Smooth muscle cell of the brain vasculature (primary cell): ENCODE measurements around the gene WNT7A.
"Not testable (repeated sequence)": the region's sequence is repeated elsewhere in the genome, so short reads cannot be mapped to it uniquely, and the experiment has no call there.

Source experiments
- DNase-seq: peaks from one replicate; pipeline ENCODE4 v3.0.0-alpha.2; 2012; ENCODE audit warnings: low read depth, low spot score

The WNT7A gene

DNA sequence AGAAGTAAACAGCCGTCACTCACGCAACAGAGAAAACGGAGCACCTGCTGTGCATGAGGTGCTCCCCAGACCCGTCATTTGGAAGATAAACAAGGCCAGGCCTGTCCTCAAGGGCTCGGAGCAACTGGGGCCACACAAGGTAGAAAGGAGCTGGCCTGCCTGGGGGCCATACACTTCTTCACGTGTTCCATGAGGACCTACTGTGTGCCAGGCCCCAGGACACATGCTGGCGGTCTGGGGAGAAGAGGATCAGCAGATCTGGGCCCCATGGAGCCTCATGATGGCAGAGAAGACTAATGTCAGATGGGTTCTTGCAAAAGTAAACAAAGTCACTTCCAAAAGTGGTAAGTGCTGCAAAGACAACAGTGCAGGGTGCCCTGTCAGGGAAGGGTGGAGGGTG lies 14.3 kb downstream of the WNT7A start:
- no peak for DNase-seq

DNA sequence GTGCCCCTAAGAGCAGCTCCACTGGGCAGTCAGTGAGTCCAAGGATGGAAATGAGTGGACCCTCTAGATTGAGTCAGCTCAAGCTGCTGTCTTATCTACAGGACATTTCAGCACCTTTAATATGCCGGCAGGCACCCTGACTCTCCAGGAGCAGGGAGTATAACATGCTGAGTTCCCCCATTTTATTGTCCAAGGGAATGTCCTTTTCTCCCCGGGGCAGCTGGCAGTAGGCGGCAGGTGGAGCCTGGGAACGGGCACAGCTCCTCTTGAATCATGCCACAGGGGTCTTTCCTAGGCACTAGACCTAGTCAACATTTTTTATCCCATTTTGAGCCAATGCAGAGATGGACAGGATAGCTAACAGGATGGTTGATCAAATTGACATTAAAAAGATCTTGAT lies 14.8 kb downstream of the WNT7A start:
- no peak for DNase-seq

DNA sequence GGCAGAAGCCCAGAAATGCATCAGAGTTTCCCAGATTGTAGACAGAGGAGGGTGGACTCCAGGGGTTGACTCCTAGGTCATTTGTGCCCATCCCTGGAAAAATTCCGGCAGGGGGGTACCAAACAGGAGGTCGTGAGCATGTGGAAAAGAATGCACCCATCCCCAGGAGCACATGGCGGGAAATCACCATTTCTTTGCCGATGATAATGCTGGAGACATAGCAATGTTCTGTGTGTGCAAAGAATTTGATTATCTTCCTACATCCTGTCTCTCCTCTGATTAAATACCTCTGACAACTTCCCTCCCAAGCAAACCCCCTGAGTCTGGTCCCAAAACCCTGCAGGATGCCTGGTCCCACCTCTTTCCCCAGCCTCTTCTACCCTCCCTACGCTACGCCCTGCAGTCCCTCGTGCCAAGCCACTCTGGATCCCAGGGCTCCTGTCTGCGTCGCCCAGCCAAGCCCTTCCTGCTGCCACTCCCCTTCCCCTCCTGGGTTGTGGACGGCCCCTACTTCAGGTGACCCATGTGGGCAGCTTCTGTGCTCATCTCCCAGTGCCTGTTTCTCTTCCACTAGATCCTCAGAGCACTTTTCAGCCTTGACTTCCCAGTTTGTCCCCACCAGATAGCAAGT lies 15.8 kb downstream of the WNT7A start:
- no peak for DNase-seq

DNA sequence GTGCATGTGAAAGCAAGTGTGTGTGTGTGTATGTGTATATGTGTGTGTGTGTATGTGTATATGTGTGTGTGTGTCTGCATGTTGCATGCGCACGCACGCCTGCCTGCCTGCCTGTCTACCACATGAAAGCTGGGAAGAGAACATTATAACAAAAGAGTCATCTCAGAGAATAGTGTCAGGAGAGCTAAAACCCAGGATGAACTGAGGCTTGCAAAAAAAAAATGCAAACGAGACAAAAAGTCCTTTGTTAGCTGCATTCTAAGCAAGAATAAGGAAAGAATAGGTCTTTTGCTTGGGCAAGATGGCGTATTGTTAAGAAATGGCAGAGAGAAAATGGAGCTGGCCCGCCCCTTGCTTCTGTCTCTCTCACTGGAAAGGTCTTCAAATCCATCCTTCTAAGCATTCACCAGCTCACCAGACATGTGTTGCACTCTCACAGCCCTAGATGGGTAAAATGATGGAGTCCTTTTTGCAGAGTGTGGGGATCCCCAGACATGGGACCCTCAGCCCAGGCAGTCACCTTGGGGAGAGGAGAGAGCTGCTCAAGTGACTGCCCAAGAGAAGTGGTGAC lies 16.4 kb downstream of the WNT7A start:
- no peak for DNase-seq

DNA sequence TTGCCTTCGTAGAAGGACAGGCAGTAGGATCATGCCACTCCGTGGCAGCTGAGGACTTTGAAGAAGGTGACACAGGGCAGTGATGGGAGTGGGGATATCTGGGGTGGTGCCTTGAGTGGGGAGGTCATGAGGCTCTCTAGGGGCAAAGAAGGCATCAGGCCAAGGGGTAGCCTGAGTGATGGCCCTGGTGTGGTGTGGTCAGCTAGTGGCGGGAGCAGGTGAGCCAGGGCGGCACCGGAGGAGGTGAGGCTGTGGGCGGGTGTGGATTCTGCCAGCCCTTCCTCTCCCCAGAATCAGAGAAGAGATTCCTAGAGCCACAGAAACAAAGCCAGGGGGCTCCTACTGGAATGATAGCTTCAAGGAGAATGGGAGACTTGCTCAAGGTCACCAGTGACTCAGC lies 18.4 kb downstream of the WNT7A start:
- DNase-seq = no peak

DNA sequence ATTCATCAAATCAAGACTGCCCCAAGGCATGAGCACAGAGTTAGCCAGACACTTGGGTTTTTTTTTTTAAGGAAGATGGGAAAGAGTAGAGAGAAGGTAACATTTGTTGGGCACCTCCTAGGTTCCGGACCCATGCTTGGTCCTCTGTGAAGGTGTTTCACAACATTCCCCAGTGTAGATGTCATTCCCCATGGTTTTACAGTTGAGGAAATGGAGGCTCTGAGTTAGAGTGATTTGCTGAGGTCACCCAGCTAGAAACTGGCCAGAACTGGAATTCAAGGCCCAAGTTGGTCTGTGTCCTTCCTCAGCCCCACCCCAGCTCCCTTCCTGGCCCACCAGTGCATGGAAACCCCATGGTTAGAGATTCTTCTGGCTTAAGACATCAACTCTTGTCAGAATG lies 19.9 kb downstream of the WNT7A start:
- DNase-seq = no peak

DNA sequence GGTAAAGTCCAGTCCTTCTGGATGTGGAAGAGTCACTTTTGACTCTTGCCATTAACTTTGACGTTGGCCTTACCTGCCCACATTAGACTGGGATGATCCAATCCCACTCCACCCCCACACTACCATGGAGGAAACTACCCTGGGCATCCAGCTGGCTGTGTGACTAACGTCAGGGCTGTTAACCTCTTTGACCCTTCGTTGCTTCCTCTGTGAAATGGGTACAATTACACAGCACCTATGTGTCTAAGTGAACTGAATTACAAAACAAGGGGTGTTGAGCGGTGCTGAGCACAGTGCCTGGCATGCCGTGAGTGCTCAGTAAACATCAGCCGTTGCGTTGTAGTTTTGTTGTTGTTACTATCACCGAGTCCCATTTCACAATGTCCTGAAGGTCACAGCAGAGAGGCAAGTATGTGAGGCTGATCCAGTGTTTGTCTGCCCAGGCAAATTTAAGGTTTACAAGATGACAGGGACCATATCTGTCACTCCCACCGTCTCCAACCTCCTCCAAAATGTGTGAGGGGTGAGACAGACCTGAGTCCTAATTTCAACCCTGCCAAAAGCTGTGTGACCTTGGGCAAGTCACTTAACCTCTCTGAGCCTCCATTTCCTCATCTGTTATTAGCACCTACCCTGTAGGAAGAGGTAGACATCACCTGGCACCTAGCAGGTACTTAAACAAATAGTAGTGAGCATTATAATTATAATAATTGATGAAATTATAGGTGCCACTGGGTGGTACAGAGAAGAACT lies 20.9 kb downstream of the WNT7A start:
- DNase-seq = no peak

DNA sequence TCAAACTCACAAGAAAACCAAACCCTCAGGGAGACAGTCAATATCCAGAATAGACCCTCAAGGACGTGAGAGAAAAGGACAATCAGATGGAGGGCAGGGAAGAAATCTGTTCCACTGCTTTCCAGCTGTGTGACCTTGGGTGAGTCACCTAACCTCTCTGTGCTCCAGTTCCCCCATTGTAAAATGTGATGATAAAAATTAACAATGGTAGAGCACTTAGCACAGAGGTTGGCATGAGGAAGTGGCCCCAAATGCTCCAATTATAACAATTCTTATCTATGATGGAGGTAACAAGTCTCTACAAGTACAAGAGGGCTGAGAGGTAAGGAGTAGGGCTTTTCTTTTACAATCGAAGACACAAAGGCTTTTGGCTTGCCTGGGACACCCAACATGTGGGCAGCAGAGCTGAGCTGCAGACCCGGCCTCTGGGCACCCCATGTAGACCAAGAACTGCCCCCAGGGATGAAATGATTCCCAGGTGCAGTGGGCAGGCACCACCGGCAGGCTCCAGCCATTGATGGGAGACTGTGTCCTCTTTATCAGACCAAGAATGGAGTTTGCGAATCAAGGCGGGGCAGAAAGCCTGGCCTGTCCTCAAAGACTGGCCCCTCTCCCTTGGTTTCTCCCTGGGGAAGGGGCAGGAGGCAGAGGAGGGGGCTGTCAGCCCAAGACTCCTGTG lies 22.0 kb downstream of the WNT7A start:
- DNase-seq = no peak

DNA sequence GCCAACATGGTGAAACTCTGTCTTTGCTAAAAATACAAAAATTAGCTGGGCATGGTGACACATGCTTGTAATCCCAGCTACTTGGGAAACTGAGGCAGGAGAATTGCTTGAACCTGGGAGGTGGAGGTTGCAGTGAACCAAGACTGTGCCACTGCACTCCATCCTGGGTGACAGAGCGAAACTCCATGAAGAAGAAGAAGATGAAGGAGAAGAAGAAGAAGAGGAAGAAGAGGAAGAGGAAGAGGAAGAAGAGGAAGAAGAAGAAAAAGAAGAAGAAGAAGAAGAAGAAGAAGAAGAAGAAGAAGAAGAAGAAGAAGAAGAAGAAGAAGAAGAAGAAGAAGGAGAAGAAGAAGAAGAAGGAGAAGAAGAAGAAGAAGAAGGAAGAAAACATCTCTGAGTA lies 23.2 kb downstream of the WNT7A start:
- not testable (repeated sequence) for DNase-seq

DNA sequence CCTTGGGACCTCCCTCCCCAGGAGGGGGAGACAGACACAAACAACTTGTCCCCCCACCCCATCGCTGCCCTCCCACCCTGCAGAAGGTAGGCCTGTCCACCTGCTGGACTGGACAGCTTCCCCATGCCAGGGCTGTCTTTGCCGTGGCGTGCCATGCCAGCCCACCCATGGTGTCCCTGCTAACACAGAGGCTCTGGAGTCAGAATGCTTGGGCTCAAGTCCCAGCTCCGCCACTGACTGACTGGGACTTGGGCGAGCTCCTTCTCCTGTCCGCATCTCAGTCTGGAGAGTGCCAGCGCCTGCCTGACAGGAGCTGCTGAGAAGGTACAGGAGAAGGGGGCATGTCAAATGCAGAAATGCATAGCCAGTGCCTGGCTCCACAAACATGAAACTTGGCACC lies 23.9 kb downstream of the WNT7A start:
- DNase-seq = no peak

DNA sequence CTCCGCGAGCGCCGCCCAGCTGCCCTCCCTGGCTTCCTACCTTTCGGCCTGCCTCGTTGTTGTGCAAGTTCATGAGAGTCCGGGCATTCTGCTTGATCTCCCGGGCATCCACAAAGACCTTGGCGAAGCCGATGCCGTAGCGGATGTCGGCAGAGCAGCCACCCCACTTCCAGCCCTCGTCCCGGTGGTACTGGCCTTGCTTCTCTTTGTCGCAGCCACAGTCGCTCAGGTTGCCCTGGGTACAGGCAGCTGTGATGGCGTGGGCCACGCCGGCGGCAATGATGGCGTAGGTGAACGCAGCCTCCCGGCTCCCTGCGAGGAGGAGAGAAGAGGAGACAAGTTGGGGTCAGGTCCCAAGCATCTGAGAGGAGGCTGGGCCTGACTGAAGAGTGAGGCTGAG lies 25.4 kb downstream of the WNT7A start:
- no peak for DNase-seq

DNA sequence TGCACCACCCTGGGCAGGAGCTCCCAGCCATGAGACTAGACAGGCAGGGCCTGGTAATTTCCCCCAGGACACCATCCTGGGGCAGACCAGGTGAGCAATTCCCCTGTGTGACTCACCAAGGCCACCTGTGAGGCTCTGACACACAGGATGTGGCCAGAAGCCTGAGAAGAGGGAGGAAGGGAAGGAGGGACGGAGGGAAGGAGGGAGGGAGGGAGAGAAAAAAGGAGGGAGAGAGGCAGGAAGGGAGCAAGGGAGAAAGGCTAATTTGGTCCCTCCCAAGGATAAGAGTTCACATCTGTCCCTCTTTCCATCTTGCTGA lies 25.9 kb downstream of the WNT7A start:
- DNase-seq = no peak

DNA sequence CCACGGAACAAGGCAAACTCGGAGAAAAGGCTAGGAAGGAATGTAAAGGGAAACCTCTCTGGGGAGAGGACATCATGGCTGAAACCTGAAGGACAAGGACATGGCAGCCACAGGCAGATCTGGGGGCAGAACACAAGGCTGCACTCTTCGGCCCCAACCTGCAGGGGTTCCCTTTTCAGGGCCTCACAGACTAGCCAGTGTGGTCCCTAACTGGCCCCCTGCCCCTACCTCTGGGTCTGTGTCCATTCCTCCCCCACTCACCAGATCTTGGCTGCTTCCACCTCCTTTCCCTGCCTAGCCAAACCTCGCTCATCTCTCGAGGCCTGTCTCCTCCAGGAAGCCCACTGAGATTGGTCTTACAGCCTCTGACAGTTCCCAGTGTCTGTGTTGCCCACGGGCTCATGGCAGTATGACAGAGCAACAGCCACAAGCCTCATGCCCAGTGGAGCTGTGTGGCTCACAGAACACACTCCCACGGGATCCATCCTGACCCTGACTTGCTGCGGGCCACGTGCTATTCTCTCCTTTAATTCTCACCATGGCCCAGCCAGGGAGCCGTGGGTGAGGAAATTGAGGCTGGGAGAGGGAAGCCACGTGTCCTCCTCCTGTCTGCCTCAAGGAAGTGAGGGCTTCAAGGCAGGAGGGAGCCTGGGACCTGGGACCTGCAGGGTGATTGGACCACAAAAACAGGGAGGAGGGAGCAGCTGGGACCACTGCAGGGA lies 26.5 kb downstream of the WNT7A start:
- DNase-seq = no peak

DNA sequence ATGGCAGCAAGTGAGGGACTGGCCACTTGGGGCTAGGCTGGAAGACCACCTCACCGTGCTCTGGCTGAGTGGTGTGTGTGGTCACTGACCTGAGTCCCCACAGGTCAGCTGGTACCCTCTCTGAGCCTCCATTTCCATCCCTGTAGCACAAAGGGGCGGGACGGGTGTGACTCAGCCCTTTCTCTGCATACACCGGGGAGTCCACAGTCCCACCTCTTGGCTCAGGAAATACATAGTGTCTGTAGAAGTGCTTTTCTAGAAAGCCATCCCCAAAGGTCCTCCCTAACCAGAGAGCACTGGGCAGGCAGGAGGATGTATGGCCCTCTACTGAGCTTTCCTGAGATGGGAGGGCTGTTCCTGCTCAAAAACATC lies 27.2 kb downstream of the WNT7A start:
- DNase-seq = no peak

DNA sequence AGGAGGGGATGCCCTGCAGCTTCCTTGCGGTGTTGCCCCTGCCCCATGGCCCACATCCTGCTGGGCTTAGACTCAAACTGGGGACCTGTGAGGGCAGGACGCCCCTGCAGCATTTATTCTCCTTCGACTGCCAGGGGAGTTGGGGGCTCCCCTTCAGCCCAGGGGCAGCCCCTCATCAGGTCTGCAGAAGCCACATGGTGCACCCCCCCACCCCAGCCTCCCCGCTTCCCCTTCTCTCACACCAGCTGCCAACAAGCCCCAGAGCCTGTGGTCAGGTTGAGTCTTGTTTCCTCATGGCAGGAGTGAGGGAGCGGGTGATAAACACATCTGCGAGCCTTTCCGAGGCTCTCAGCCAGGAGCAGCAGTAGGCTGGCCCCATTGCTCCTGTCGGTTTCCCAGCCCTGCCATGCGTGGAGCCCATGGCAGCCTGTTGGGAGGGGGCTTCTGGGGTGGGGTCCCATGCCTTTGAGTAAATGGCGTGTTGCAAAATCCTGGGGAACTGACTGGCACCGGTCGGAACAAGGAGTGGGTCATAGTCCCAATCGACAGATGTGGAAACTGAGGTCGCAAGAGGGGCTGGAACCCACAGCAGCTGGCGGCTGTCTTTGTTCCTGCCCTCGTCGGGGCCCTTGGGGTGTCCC lies 27.8 kb downstream of the WNT7A start:
- DNase-seq = no peak

DNA sequence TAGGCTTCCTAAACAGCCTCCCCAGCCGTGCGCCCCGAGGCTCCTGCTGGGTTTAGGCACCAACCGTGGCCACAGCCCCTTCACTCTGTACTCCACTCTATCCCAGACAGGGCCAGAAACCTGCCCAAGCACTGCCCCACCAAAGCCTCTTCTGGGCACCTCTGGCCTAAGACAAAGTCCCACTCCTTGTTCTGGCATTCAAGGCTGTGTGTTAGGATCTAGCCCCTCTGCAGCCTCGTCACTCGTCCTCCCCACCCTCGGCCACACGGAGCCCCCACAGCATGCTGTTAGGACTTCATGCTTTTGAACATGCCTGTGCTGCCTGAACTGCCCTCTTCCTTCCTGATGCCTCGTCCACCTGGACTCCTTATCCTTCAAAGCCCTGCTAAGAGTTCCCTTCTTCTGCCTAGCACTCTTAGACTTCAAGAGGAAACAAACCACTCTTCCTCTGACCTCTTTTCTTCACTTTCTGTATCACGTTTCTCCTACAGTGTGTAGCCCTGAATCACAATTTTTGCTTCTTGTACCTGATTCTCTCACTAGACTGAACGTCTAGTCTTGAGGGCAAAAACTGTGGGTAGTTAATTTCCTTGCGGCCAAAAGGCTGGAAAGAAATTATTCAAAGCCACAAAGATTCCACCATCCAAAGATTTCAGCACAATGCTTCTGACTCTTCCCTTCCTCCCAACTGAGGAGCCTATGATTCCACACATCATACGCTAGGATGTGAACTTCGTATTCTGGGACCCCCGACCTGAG lies 28.6 kb downstream of the WNT7A start:
- no peak for DNase-seq

DNA sequence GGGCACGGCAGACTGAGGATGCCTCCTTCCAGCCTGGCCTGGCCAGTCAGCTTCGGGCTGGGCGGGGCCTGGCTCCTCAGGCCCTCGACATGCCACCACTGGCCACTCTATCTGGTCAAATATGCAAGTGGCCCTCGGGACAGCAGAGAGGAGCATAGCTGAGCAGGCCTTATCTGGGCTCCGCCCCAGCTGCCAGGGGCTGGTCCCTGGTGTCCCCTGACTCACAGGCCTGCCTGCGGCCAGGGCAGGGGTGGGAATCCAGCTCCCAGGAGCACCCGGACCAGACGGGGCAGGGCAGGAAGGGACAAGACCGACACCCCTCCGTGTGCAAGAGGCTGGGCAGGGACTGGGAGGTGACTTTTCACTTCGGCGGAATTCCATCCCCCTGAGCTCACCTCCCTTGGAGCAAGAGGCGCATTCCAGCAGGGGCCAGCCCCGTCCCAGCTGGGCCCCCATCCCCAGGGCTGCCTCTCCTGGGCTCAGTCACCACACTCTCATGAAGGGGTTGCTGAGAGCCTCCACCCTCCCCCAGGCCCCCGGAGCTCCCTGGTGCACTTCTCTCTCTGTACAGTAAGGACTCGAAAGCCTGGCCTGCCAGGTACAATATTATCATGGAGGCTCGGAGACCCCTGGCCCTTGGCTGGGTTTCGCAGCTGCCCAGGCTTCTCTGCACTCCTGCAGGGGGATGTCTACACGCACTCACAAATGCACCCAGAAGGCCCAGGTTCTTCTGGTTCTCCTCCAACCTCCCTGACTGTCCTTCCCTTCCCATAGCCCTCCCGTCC lies 29.5 kb downstream of the WNT7A start:
- no peak for DNase-seq

DNA sequence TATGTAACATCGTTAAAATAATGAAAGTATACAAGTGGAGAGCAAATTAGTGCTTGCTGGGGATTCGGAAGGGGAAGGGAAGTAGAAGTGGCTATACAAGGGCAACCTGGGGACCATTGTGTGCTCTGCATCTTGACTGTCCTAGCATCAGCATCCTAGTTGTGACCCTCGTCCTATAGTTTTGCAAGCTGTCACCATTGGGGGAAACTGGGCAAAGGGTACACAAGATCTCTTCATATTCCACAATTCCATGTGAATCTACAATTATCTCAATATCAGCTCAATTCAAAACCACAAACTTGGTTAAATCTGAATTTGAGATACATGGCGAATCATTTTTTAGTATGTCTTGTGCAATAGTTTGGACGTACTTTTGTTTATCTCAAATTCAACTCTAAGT lies 30.9 kb downstream of the WNT7A start:
- DNase-seq = no peak

DNA sequence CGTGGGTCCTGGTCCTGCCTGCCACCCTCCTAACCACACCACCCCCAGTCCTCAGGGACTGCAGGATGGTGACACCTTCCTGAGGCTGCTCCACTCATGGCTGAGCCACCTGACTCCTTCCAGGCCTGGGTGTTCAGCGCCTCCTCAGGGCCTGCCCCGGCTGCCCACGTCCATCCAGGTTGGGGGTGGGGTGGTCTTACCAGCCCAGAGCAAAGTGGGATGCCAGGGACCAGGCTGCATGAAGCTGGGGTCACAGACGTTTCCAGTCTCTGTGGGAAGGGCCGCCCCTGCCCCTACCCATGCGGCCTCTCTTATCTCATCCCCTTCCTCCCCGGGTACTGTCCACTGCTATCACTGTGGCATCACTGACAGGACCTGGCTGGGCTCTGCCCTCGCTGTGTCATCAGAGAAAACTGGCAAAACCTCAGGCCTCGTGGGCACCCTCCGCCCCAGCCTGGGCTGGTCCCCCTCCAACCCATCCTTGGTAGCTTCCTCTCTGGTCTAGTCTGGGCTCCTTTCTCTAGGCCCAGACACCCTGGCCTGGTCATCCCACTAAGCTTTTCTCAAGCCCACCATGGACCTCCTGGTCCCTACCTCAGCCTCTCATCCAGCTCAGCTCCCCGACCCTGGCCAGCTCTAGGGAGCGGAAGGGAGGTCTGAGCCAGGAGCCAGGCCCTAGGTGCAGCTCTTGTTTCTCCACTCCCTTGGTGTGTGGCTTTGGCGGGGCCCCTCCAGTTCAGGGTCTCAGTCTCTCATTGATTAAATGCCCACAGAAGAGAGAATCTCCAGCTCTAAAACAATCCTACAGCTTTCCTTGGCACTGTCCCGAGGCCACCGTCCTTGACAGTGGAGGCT lies 32.9 kb downstream of the WNT7A start:
- DNase-seq = no peak
